RWPE2 (cell line): ENCODE results near the gene NCBP3.

Source experiments
- ATAC-seq: fragments of 200-7000 bp; cut with Tn5 transposase; 3 replicates; pipeline ENCODE4 v1.9.1; 2021; ENCODE audit warnings: low read depth
- DNase-seq: peaks from one replicate; pipeline ENCODE4 v3.0.0-alpha.2; 2020; ENCODE audit warnings: low spot score
- H3K27ac ChIP-seq: fragments of 450-650 bp; 2 replicates; pipeline ENCODE4 v1.5.1; 2017; ENCODE audit warnings: mild to moderate bottlenecking; ENCODE audit not compliant: poor library complexity, severe bottlenecking
- H3K27me3 ChIP-seq: fragments of 250-450 bp; sonication (Bioruptor Pico); 2 replicates; pipeline ENCODE4 v1.5.1; 2021; ENCODE audit warnings: mild to moderate bottlenecking, moderate library complexity; ENCODE audit not compliant: insufficient read depth, poor library complexity, severe bottlenecking
- H3K36me3 ChIP-seq: fragments of 250-450 bp; sonication (Bioruptor Pico); 2 replicates; pipeline ENCODE4 v1.5.1; 2020; ENCODE audit warnings: low read depth, mild to moderate bottlenecking, moderate library complexity
- H3K4me1 ChIP-seq: fragments of 250-450 bp; sonication (Bioruptor Pico); 2 replicates; pipeline ENCODE4 v1.5.1; 2021; ENCODE audit warnings: mild to moderate bottlenecking, moderate library complexity; ENCODE audit not compliant: insufficient read depth, poor library complexity, severe bottlenecking
- H3K4me3 ChIP-seq: fragments of 250-450 bp; sonication (Bioruptor Pico); 2 replicates; pipeline ENCODE4 v1.5.1; 2021; ENCODE audit warnings: mild to moderate bottlenecking, moderate library complexity; ENCODE audit not compliant: severe bottlenecking
- H3K9me3 ChIP-seq: fragments of 250-450 bp; sonication (Bioruptor Pico); 2 replicates; pipeline ENCODE4 v1.5.1; 2021; ENCODE audit warnings: mild to moderate bottlenecking, moderate library complexity; ENCODE audit not compliant: severe bottlenecking
- CTCF ChIP-seq: fragments of 450-650 bp; IDR thresholded peaks from one replicate; pipeline ENCODE4 v1.5.1; 2017; ENCODE audit warnings: mild to moderate bottlenecking, moderate library complexity; ENCODE audit not compliant: poor library complexity, severe bottlenecking

The NCBP3 gene

GRCh38 chr17:3815925-3816324, 30.1 kb downstream of the NCBP3 start:
- no peak for DNase-seq
- no peak overlapping the region for H3K27ac ChIP-seq
- no peak for TF ChIP-seq CTCF

DNA sequence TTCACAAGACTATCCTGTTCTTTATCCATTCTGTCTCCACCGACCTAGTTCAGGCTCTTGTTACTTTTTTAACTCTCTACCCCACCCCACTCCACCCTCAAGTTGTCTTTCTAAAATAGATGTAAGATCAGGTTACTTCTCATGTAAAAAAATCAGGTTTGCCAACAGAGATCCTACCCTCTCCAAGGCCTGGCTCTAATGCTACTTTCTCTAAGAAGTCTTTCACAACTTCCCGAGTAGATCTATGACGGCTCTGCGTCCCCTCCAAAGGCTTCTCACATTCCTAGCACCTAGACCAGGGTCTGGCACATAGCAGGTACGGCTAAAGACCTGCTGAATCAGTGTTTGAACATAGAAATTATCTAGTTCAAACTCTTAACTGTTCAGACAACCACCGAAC, 30.9 kb downstream of the NCBP3 start:
- no peak for TF ChIP-seq CTCF
- Histone ChIP-seq H3K36me3 (peaks cover 77% of the 10 kb centered on the region), H3K27me3 (no peaks in the 10 kb centered on the region), H3K4me1 (no peaks in the 10 kb centered on the region), H3K4me3 (no peak overlapping the region), H3K27ac (no peak overlapping the region), H3K9me3 (no peaks in the 10 kb centered on the region)
- DNase-seq (no peak), ATAC-seq (no peak)

More at GRCh38 chr17:3815925-3816324, 30.1 kb downstream of the NCBP3 start:
- Histone ChIP-seq H3K36me3 (peaks cover 85% of the 10 kb centered on the region), H3K4me1 (no peaks in the 10 kb centered on the region), H3K27me3 (no peaks in the 10 kb centered on the region), H3K4me3 (no peak overlapping the region), H3K9me3 (no peaks in the 10 kb centered on the region)
- no peak for ATAC-seq

DNA sequence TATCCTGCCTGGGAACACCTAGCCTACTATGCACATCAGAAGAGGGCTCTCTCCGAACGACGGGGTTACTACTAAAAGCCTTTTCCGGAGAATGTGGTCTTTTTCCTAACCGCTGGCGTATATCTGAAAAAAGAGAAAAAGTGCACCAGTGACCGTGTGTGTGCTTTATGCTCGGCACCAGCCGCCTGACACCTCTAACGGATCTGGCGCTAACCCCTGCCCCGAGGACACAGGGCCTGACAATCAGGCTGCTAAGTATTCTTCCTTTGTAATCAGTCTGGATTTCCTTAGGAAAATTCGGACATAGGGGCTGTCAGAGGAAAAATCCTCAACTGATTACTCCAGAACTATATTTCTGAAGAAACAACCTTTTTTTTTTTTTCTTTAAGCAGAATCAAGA, 31.7 kb downstream of the NCBP3 start:
- ATAC-seq = no peak
- Histone ChIP-seq H3K4me3 (no peak overlapping the region), H3K4me1 (no peaks in the 10 kb centered on the region), H3K9me3 (no peaks in the 10 kb centered on the region), H3K27me3 (no peaks in the 10 kb centered on the region), H3K36me3 (peaks cover 75% of the 10 kb centered on the region), H3K27ac (no peak overlapping the region)
- no peak for DNase-seq
- no peak for TF ChIP-seq CTCF

DNA sequence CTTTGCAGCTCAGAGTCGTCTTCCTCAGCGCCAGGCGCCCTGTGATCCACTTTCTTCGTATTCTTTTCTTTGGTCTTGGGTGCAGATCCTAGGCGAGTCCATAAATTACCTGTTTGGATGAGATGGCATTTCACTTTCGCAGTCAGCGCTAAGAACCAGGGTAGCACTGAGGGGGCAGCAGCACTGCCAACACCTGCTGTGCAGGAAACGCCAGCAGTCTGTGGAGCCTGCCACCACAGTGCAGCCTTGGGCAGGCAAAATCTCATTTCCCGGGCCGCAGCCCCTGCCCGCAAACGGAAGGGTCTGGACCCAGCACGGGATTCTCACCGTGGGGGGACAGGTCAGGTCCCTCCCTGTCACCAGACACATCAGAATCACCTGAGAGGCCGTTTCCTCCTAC, 32.9 kb downstream of the NCBP3 start:
- ATAC-seq = no peak
- H3K4me1 ChIP-seq = no peaks in the 10 kb centered on the region
- no peak for TF ChIP-seq CTCF
- H3K9me3 ChIP-seq = no peaks in the 10 kb centered on the region
- peaks cover 71% of the 10 kb centered on the region for H3K36me3 ChIP-seq
- DNase-seq = no peak
- no peak overlapping the region for H3K27ac ChIP-seq
- no peak overlapping the region for H3K4me3 ChIP-seq
- H3K27me3 ChIP-seq = no peaks in the 10 kb centered on the region

GRCh38 chr17:3812771-3813170, 33.3 kb downstream of the NCBP3 start:
- Histone ChIP-seq H3K9me3 (no peaks in the 10 kb centered on the region), H3K27me3 (no peaks in the 10 kb centered on the region), H3K4me3 (no peak overlapping the region), H3K36me3 (peaks cover 70% of the 10 kb centered on the region), H3K4me1 (no peaks in the 10 kb centered on the region), H3K27ac (no peak overlapping the region)
- no peak for TF ChIP-seq CTCF
- no peak for DNase-seq
- ATAC-seq = no peak
